ENCODE results near the gene C4orf54.

C4orf54 gene

GRCh38 chr4:99679204-99679603 is 21.6 kb upstream of the C4orf54 start:
- Histone ChIP-seq H3K27me3 (ENCODE audit: control insufficient read depth, insufficient read depth, low read length) (no peaks in the 10 kb centered on the region), H3K36me3 (ENCODE audit: control insufficient read depth, insufficient read depth, low read length) (no peaks in the 10 kb centered on the region), H2AFZ (no peak overlapping the region), H3K4me3 (ENCODE audit: low read depth, low read length) (no peak overlapping the region), H3K4me1 (no peaks in the 10 kb centered on the region), H3K9ac (no peak overlapping the region), H3K9me3 (ENCODE audit: control insufficient read depth, low read length) (no peaks in the 10 kb centered on the region), H3K4me2 (ENCODE audit: low read length) (peak overlapping the region; percentile 45), H3K79me2 (no peaks in the 10 kb centered on the region), H3K27ac (no peak overlapping the region)
- TF ChIP-seq CTCF (IDR thresholded peaks at IDR 0.05): no peak

- H3K36me3 ChIP-seq (ENCODE audit: control insufficient read depth, insufficient read depth, low read length): no peaks in the 10 kb centered on the region
- H3K4me3 ChIP-seq (ENCODE audit: low read depth, low read length): no peak overlapping the region
- no peak overlapping the region for H3K27ac ChIP-seq
- no peaks in the 10 kb centered on the region for H3K4me1 ChIP-seq
- no peak overlapping the region for H2AFZ ChIP-seq
- H3K4me2 ChIP-seq (ENCODE audit: low read length): no peak overlapping the region
- TF ChIP-seq CTCF (IDR thresholded peaks at IDR 0.05): no peak
- no peaks in the 10 kb centered on the region for H3K9me3 ChIP-seq (ENCODE audit: control insufficient read depth, low read length)
- H3K27me3 ChIP-seq (ENCODE audit: control insufficient read depth, insufficient read depth, low read length): no peaks in the 10 kb centered on the region
- H3K9ac ChIP-seq: no peak overlapping the region
- H3K79me2 ChIP-seq: no peaks in the 10 kb centered on the region
These were observed 19.5 kb upstream of the C4orf54 start for GRCh38 chr4:99677161-99677560.

GRCh38 chr4:99670409-99671073 is 12.9 kb upstream of the C4orf54 start:
- H3K79me2 ChIP-seq: no peaks in the 10 kb centered on the region
- H3K4me1 ChIP-seq: no peaks in the 10 kb centered on the region
- H3K27me3 ChIP-seq (ENCODE audit: control insufficient read depth, insufficient read depth, low read length): no peaks in the 10 kb centered on the region
- no peak overlapping the region for H3K9ac ChIP-seq
- H3K4me2 ChIP-seq (ENCODE audit: low read length): no peak overlapping the region
- H3K36me3 ChIP-seq (ENCODE audit: control insufficient read depth, insufficient read depth, low read length): no peaks in the 10 kb centered on the region
- H3K9me3 ChIP-seq (ENCODE audit: control insufficient read depth, low read length): no peaks in the 10 kb centered on the region
- TF ChIP-seq CTCF (IDR thresholded peaks at IDR 0.05): no peak
- no peak overlapping the region for H3K4me3 ChIP-seq (ENCODE audit: low read depth, low read length)
- H3K27ac ChIP-seq: no peak overlapping the region
- H2AFZ ChIP-seq: no peak overlapping the region

- H3K27me3 ChIP-seq (ENCODE audit: control insufficient read depth, insufficient read depth, low read length): no peaks in the 10 kb centered on the region
- H3K4me2 ChIP-seq (ENCODE audit: low read length): no peak overlapping the region
- no peak overlapping the region for H3K4me3 ChIP-seq (ENCODE audit: low read depth, low read length)
- H3K9ac ChIP-seq: no peak overlapping the region
- no peak overlapping the region for H3K27ac ChIP-seq
- H3K79me2 ChIP-seq: no peaks in the 10 kb centered on the region
- no peak for TF ChIP-seq CTCF (IDR thresholded peaks at IDR 0.05)
- no peaks in the 10 kb centered on the region for H3K9me3 ChIP-seq (ENCODE audit: control insufficient read depth, low read length)
- no peak overlapping the region for H2AFZ ChIP-seq
- H3K4me1 ChIP-seq: no peaks in the 10 kb centered on the region
- no peaks in the 10 kb centered on the region for H3K36me3 ChIP-seq (ENCODE audit: control insufficient read depth, insufficient read depth, low read length)
These were observed 11.5 kb upstream of the C4orf54 start for GRCh38 chr4:99669084-99669483.

- Histone ChIP-seq H3K27me3 (ENCODE audit: control insufficient read depth, insufficient read depth, low read length) (no peaks in the 10 kb centered on the region), H3K4me3 (ENCODE audit: low read depth, low read length) (no peak overlapping the region), H3K36me3 (ENCODE audit: control insufficient read depth, insufficient read depth, low read length) (no peaks in the 10 kb centered on the region), H3K9me3 (ENCODE audit: control insufficient read depth, low read length) (no peaks in the 10 kb centered on the region), H3K4me1 (no peaks in the 10 kb centered on the region), H3K9ac (no peak overlapping the region), H3K4me2 (ENCODE audit: low read length) (no peak overlapping the region), H2AFZ (no peak overlapping the region), H3K27ac (no peak overlapping the region), H3K79me2 (no peaks in the 10 kb centered on the region)
- TF ChIP-seq CTCF (IDR thresholded peaks at IDR 0.05): no peak
These were observed 10.8 kb upstream of the C4orf54 start for GRCh38 chr4:99668472-99668871.
